GM12878 (cell line): ENCODE results near the gene TNFRSF1A. TPM values are rescaled to one million over a fixed set of nuclear protein-coding genes. Genes with fewer than 3 reads are reported as not detected.

Experiments
- ATAC-seq: fragments of 200-7000 bp; cut with Tn5 transposase; 3 replicates; pipeline ENCODE4 v1.9.1; 2020; ENCODE audit warnings: mild to moderate bottlenecking, moderate library complexity
- BruUV-seq: library from RNA; stranded (reverse); fragments of 400-500 nt; replicated peaks from 2 replicates; lab custom pipeline; 2021; lab: Mats Ljungman, UMichigan
- CTCF ChIA-PET: fragments of 300-600 bp; sonication (Branson Sonifier 250); formaldehyde crosslinking; extraction: SDS; loops from one replicate; lab custom pipeline; 2021; ENCODE audit warnings: inconsistent platforms; lab: Yijun Ruan, JAX
- POLR2A ChIA-PET: fragments of 350-600 bp; formaldehyde crosslinking; extraction: SDS; loops from one replicate; lab custom pipeline; 2021; ENCODE audit warnings: inconsistent platforms; lab: Charles Lee
- RAD21 ChIA-PET: fragments of 300-600 bp; sonication (Branson Sonifier 250); formaldehyde crosslinking; loops from one replicate; lab custom pipeline; 2023; ENCODE audit warnings: antibody characterized with exemption; ENCODE audit not compliant: unreplicated experiment; lab: Charles Lee
- SMC1A ChIA-PET: fragments of 300-600 bp; sonication (Branson Sonifier 250); formaldehyde crosslinking; loops from one replicate; lab custom pipeline; 2023; ENCODE audit not compliant: unreplicated experiment, uncharacterized antibody; lab: Charles Lee
- DNase-seq: peaks from one replicate; pipeline ENCODE4 v3.0.0-alpha.2; 2011; ENCODE audit warnings: low read depth, low spot score
- FAIRE-seq: peaks from 3 replicates; lab custom pipeline; 2011; peaks lifted over from hg19 to GRCh38; lab: Jason Lieb, UNC
- H2AFZ ChIP-seq: 2 replicates; pipeline ENCODE4 v1.6.0; 2011; ENCODE audit warnings: low read depth, low read length, control low read depth; ENCODE audit not compliant: control insufficient read depth
- H3K27ac ChIP-seq: 2 replicates; pipeline ENCODE4 v1.5.1; 2011; ENCODE audit warnings: control low read depth; ENCODE audit not compliant: control insufficient read depth, insufficient read depth
- H3K27me3 ChIP-seq, 2 experiments: replicated peaks in 1 of 2; 2 replicates each; pipeline versions ENCODE4 v1.6.0 to v1.6.1; 2011; ENCODE audit warnings: low read length in 1 of 2; ENCODE audit not compliant: control insufficient read depth in 2 of 2, insufficient read depth in 2 of 2
- H3K36me3 ChIP-seq, 2 experiments: 2 replicates each; pipeline ENCODE4 v1.5.1; 2011; ENCODE audit warnings: low read length in 1 of 2; ENCODE audit not compliant: control insufficient read depth in 2 of 2, insufficient read depth in 2 of 2
- H3K4me1 ChIP-seq: 2 replicates; pipeline ENCODE4 v1.6.1; 2011; ENCODE audit warnings: mild to moderate bottlenecking, low read length, moderate library complexity, mixed read lengths; ENCODE audit not compliant: control insufficient read depth, insufficient read depth
- H3K4me2 ChIP-seq: 2 replicates; pipeline ENCODE4 v1.6.0; 2011; ENCODE audit warnings: control low read depth; ENCODE audit not compliant: control insufficient read depth, insufficient read depth
- H3K4me3 ChIP-seq: fragments of 200-600 bp; sonication (generic); 2 replicates; pipeline ENCODE4 v1.5.1; 2016
- H3K79me2 ChIP-seq: 2 replicates; pipeline ENCODE4 v1.6.0; 2011; ENCODE audit warnings: low read length; ENCODE audit not compliant: control insufficient read depth, insufficient read depth
- H3K9ac ChIP-seq: 2 replicates; pipeline ENCODE4 v1.8.0; 2011; ENCODE audit warnings: low read length, control low read depth, mixed read lengths; ENCODE audit not compliant: control insufficient read depth, insufficient read depth
- H3K9me3 ChIP-seq: replicated peaks from 3 replicates; pipeline ENCODE4 v1.5.1; 2011; ENCODE audit warnings: mild to moderate bottlenecking, low read length; ENCODE audit not compliant: control insufficient read depth, insufficient read depth
- H4K20me1 ChIP-seq: 2 replicates; pipeline ENCODE4 v1.6.0; 2011; ENCODE audit not compliant: control insufficient read depth, insufficient read depth
- GABPA ChIP-seq: IDR thresholded peaks from 2 replicates; pipeline ENCODE4 v1.6.1; 2014; ENCODE audit warnings: antibody characterized with exemption, low read depth, mild to moderate bottlenecking, inconsistent platforms
- IRF3 ChIP-seq: fragments of 450-650 bp; IDR thresholded peaks from 2 replicates; pipeline ENCODE4 v1.6.1; 2014; ENCODE audit warnings: mild to moderate bottlenecking
- MTA3 ChIP-seq: IDR thresholded peaks from 2 replicates; pipeline ENCODE4 v1.6.1; 2012; ENCODE audit warnings: low read length, inconsistent platforms, borderline replicate concordance
- POU2F2 ChIP-seq: IDR thresholded peaks from 3 replicates; pipeline ENCODE4 v1.6.1; 2011; ENCODE audit warnings: low read depth, mild to moderate bottlenecking, low read length, borderline replicate concordance
- SUPT20H ChIP-seq: IDR thresholded peaks from 2 replicates; pipeline ENCODE4 v1.6.1; 2011; ENCODE audit warnings: low read depth, mild to moderate bottlenecking, low read length, moderate library complexity, borderline replicate concordance; ENCODE audit not compliant: control insufficient read depth
- ZNF274 ChIP-seq: IDR thresholded peaks from one replicate; pipeline ENCODE4 v1.8.0; 2011; ENCODE audit not compliant: insufficient read length, insufficient read depth
- WGBS: methylation state at CpG from one replicate; pipeline ENCODE4 v1.1.6; 2016; ENCODE audit warnings: low lambda C conversion rate; ENCODE audit not compliant: insufficient replicate concordance, insufficient coverage; ENCODE audit errors: missing lambda C conversion rate; 5-methylcytosine and 5-hydroxymethylcytosine counted together
- in situ Hi-C: fragments of 300-500 bp; cut with MboI; formaldehyde crosslinking; loops from 9 replicates; pipeline ENCODE4 v1.14.3; 2018; ENCODE audit warnings: mixed read lengths
- intact Hi-C: fragments of 100-400 bp; cut with micrococcal nuclease; formaldehyde crosslinking; loops from one replicate; pipeline ENCODE4 v1.14.2; 2022; ENCODE audit not compliant: unreplicated experiment
- polyA plus RNA-seq, 11 experiments: library from polyadenylated mRNA; depleted of rRNA in 4 of 11; unstranded in 6 of 11; stranded (reverse) in 5 of 11; fragments of >200 nt; fragmentation: Nextera tagmentation in 4 of 11; fragmentation: Illumina TruSeq in 1 of 11; extraction: Ambion mirVana in 4 of 11; extraction: Trizol in 1 of 11; gene quantifications; 1 replicate in 1 of 11; 2 replicates in 10 of 11; pipeline versions ENCODE4 v1.2.1 to v1.2.3, GENCODE V29; 2011 to 2016; ENCODE audit warnings: inconsistent platforms in 2 of 11, missing spikeins in 2 of 11, low read depth in 1 of 11
- total RNA-seq, 4 experiments: library from RNA; depleted of rRNA in 3 of 4; stranded (reverse); fragments of >200 nt in 3 of 4; fragmentation: Illumina TruSeq in 1 of 4; extraction: Trizol in 1 of 4; gene quantifications; 2 replicates each; pipeline versions ENCODE4 v1.2.1 to v1.2.3, GENCODE V29; 2013 to 2021
- TF ChIP-seq, protein P1 (sequence below), 3 experiments: IDR thresholded peaks in 2 of 3; conservative IDR thresholded peaks in 1 of 3; 2 replicates each; pipeline ENCODE4 v1.5.1; 2011; ENCODE audit warnings: low read depth in 3 of 3, low read length in 3 of 3, mild to moderate bottlenecking in 3 of 3, control low read depth in 2 of 3, moderate library complexity in 2 of 3, inconsistent platforms in 1 of 3, mixed read lengths in 1 of 3; ENCODE audit not compliant: control insufficient read depth in 2 of 3, insufficient read depth in 1 of 3; ENCODE audit errors: extremely low read depth in 1 of 3

TNFRSF1A gene
- total and polyA plus RNA-seq, 10 of the 15 experiments (the other 5 are each of a cell fraction or from before 2014, with no cell fraction given): 0.24 to 16.5 (median 13.0) TPM

GRCh38 chr12:6307529-6307928 is 34.3 kb downstream of the TNFRSF1A start:
- peaks cover 23% of the 10 kb centered on the region for H3K4me1 ChIP-seq
- H3K4me3 ChIP-seq: no peak overlapping the region
- WGBS: 36% methylated on average over 5 of the region's 5 CpGs
- ChIA-PET SMC1A (interaction anchor here (1.1 kb wide), 1 partner anchor 23 kb away, joined by 3 read pairs; no protein-coding TSS in a partner anchor), CTCF (interaction anchor here (1.0 to 3.8 kb wide), 4 partner anchors 12 to 29 kb away, joined by 3 to 9 read pairs (median 3); no protein-coding TSS in a partner anchor), POLR2A (interaction anchor here (0.8 kb wide), 1 partner anchor 35 kb away, joined by 3 read pairs; no protein-coding TSS in a partner anchor), RAD21 (interaction anchor here (1.3 to 1.4 kb wide), 2 partner anchors 13 to 29 kb away, joined by 3 to 5 read pairs; no protein-coding TSS in a partner anchor)
- in situ Hi-C loops (no loop called here), intact Hi-C loops (no loop called here)
- FAIRE-seq (no peak), DNase-seq (no peak), ATAC-seq (no peak)
- H3K27me3 ChIP-seq: no peaks in the 10 kb centered on the region
- no peak overlapping the region for H3K9ac ChIP-seq
- no peaks in the 10 kb centered on the region for H3K79me2 ChIP-seq
- H3K27ac ChIP-seq: no peak overlapping the region
- no peak for TF ChIP-seq MTA3
- no peak for TF ChIP-seq IRF3
- TF ChIP-seq POU2F2: no peak
- no peak for TF ChIP-seq GABPA
- TF ChIP-seq ZNF274: no peak
- TF ChIP-seq SUPT20H: no peak
- TF ChIP-seq, protein P1, sequence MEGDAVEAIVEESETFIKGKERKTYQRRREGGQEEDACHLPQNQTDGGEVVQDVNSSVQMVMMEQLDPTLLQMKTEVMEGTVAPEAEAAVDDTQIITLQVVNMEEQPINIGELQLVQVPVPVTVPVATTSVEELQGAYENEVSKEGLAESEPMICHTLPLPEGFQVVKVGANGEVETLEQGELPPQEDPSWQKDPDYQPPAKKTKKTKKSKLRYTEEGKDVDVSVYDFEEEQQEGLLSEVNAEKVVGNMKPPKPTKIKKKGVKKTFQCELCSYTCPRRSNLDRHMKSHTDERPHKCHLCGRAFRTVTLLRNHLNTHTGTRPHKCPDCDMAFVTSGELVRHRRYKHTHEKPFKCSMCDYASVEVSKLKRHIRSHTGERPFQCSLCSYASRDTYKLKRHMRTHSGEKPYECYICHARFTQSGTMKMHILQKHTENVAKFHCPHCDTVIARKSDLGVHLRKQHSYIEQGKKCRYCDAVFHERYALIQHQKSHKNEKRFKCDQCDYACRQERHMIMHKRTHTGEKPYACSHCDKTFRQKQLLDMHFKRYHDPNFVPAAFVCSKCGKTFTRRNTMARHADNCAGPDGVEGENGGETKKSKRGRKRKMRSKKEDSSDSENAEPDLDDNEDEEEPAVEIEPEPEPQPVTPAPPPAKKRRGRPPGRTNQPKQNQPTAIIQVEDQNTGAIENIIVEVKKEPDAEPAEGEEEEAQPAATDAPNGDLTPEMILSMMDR (IDR thresholded peaks at IDR 0.05 in 2 of 3, conservative IDR thresholded peaks at IDR 0.05 in 1 of 3; ENCODE audit: control insufficient read depth in 2 of 3, extremely low read depth in 1 of 3, insufficient read depth in 1 of 3, low read depth in 3 of 3, low read length in 3 of 3): no peak
- H3K36me3 ChIP-seq: no peaks in the 10 kb centered on the region
- no peak overlapping the region for H2AFZ ChIP-seq
- BruUV-seq: no TSS peak
- H3K4me2 ChIP-seq: no peak overlapping the region
- no peaks in the 10 kb centered on the region for H3K9me3 ChIP-seq
- no peaks in the 10 kb centered on the region for H4K20me1 ChIP-seq
